Fibroblast of lung (primary cell): ENCODE results near the gene SCN8A. TPM values are rescaled to one million over a fixed set of nuclear protein-coding genes. Genes with fewer than 3 reads are reported as not detected.
A peak's percentile ranks its signal among the peaks of the same experiment; 100 is the strongest.

Source experiments
- DNase-seq, 2 donors: peaks; one replicate each; pipeline versions ENCODE4 v3.0.0 to v3.0.0-alpha.2; 2010; ENCODE audit warnings: low read depth in 2 of 2
- H2AFZ ChIP-seq: 2 replicates; pipeline ENCODE4 v1.5.1; 2012; ENCODE audit warnings: low read length, control low read depth, inconsistent platforms
- H3K27ac ChIP-seq: 2 replicates; pipeline ENCODE4 v1.5.1; 2011; ENCODE audit warnings: low read length, control low read depth; ENCODE audit not compliant: insufficient read depth
- H3K27me3 ChIP-seq: 2 replicates; pipeline ENCODE4 v1.5.1; 2011; ENCODE audit warnings: mild to moderate bottlenecking, low read length; ENCODE audit not compliant: control insufficient read depth, insufficient read depth
- H3K36me3 ChIP-seq: 2 replicates; pipeline ENCODE4 v1.5.1; 2011; ENCODE audit warnings: low read length; ENCODE audit not compliant: control insufficient read depth, insufficient read depth
- H3K4me1 ChIP-seq: 2 replicates; pipeline ENCODE4 v1.5.1; 2011; ENCODE audit warnings: low read length; ENCODE audit not compliant: control insufficient read depth, insufficient read depth; ENCODE audit errors: extremely low read depth
- H3K4me2 ChIP-seq: 2 replicates; pipeline ENCODE4 v1.5.1; 2011; ENCODE audit warnings: low read length, control low read depth; ENCODE audit not compliant: insufficient read depth; ENCODE audit errors: extremely low read depth
- H3K4me3 ChIP-seq, 4 experiments: fragments of 200-600 bp in 1 of 4; sonication (generic) in 1 of 4; replicated peaks in 1 of 4; 2 replicates each; pipeline ENCODE4 v1.5.1; 2011 to 2016; ENCODE audit warnings: low read length in 4 of 4, low read depth in 3 of 4, mild to moderate bottlenecking in 3 of 4, control low read depth in 2 of 4, inconsistent platforms in 1 of 4, mixed read lengths in 1 of 4; ENCODE audit not compliant: insufficient read depth in 1 of 4; ENCODE audit errors: control extremely low read depth in 1 of 4
- H3K79me2 ChIP-seq: 2 replicates; pipeline ENCODE4 v1.5.1; 2012; ENCODE audit warnings: mild to moderate bottlenecking, low read length, inconsistent platforms; ENCODE audit not compliant: control insufficient read depth, insufficient read depth
- H3K9ac ChIP-seq: 2 replicates; pipeline ENCODE4 v1.5.1; 2011; ENCODE audit warnings: mild to moderate bottlenecking, low read length, control low read depth; ENCODE audit not compliant: insufficient read depth
- H3K9me3 ChIP-seq: 2 replicates; pipeline ENCODE4 v1.5.1; 2012; ENCODE audit warnings: low read depth, low read length; ENCODE audit not compliant: control insufficient read depth, insufficient read depth
- H4K20me1 ChIP-seq: 2 replicates; pipeline ENCODE4 v1.5.1; 2011; ENCODE audit warnings: low read length; ENCODE audit not compliant: control insufficient read depth, insufficient read depth; ENCODE audit errors: extremely low read depth
- CTCF ChIP-seq, 2 donors: IDR thresholded peaks in 1 of 2; conservative IDR thresholded peaks in 1 of 2; 1 replicate in 1 of 2; 2 replicates in 1 of 2; pipeline ENCODE4 v1.5.1; 2011 to 2012; ENCODE audit warnings: low read length in 2 of 2, control low read depth in 1 of 2, inconsistent platforms in 1 of 2, low read depth in 1 of 2, mild to moderate bottlenecking in 1 of 2
- EZH2 ChIP-seq: IDR thresholded peaks from 2 replicates; pipeline ENCODE4 v1.5.1; 2012; ENCODE audit warnings: low read length, control low read depth, mild to moderate bottlenecking; ENCODE audit errors: missing control alignments
- polyA plus RNA-seq, 2 donors: library from polyadenylated mRNA; depleted of rRNA in 1 of 2; stranded (reverse) in 1 of 2; unstranded in 1 of 2; fragments of >200 nt; gene quantifications; 2 replicates each; pipeline ENCODE4 v1.2.1, GENCODE V29; 2011 to 2012; ENCODE audit warnings: missing spikeins in 1 of 2
- total RNA-seq: library from RNA; depleted of rRNA; stranded (reverse); fragments of >200 nt; gene quantifications from 2 replicates; pipeline ENCODE4 v1.2.1, GENCODE V29; 2014

Gene SCN8A
- total and polyA plus RNA-seq, 2 donors (not counting 1 experiment from before 2014, with no cell fraction given), result 12.8 to 27.2 TPM

GRCh38 chr12:51811203-51812202, 220.5 kb downstream of the SCN8A start:
- Histone ChIP-seq H3K79me2 (no peaks in the 10 kb centered on the region), H3K4me2 (no peak overlapping the region), H3K4me1 (no peaks in the 10 kb centered on the region), H3K27me3 (no peaks in the 10 kb centered on the region), H3K4me3 (no peak overlapping the region), H2AFZ (no peak overlapping the region), H4K20me1 (no peaks in the 10 kb centered on the region), H3K9me3 (no peaks in the 10 kb centered on the region), H3K36me3 (no peaks in the 10 kb centered on the region), H3K27ac (no peak overlapping the region), H3K9ac (no peak overlapping the region)
- no peak for DNase-seq
- TF ChIP-seq CTCF (conservative IDR thresholded peaks at IDR 0.05 in 1 of 2, IDR thresholded peaks at IDR 0.05 in 1 of 2; ENCODE audit: low read depth in 1 of 2, low read length in 2 of 2) (no peak), EZH2 (no peak)

GRCh38 chr12:51812871-51813270, 221.8 kb downstream of the SCN8A start:
- H2AFZ ChIP-seq, result no peak overlapping the region
- no peaks in the 10 kb centered on the region for H3K79me2 ChIP-seq
- no peaks in the 10 kb centered on the region for H4K20me1 ChIP-seq
- H3K36me3 ChIP-seq, result no peaks in the 10 kb centered on the region
- no peak overlapping the region for H3K4me2 ChIP-seq
- H3K27ac ChIP-seq, result no peak overlapping the region
- no peaks in the 10 kb centered on the region for H3K9me3 ChIP-seq
- H3K27me3 ChIP-seq, result no peaks in the 10 kb centered on the region
- no peak overlapping the region for H3K4me3 ChIP-seq
- H3K4me1 ChIP-seq, result no peaks in the 10 kb centered on the region
- no peak overlapping the region for H3K9ac ChIP-seq
- no peak for DNase-seq
- TF ChIP-seq CTCF (conservative IDR thresholded peaks at IDR 0.05 in 1 of 2, IDR thresholded peaks at IDR 0.05 in 1 of 2; ENCODE audit: low read depth in 1 of 2, low read length in 2 of 2) (no peak), EZH2 (no peak)

- Histone ChIP-seq H3K27ac (no peak overlapping the region), H3K27me3 (no peaks in the 10 kb centered on the region), H3K4me3 (peak overlapping the region in 1 of 4 experiments; percentile 40), H3K36me3 (no peaks in the 10 kb centered on the region), H3K4me1 (peaks cover 4% of the 10 kb centered on the region), H4K20me1 (no peaks in the 10 kb centered on the region), H3K9ac (peak overlapping the region; percentile 26), H3K4me2 (peak overlapping the region; percentile 20), H2AFZ (no peak overlapping the region), H3K79me2 (no peaks in the 10 kb centered on the region), H3K9me3 (no peaks in the 10 kb centered on the region)
- DNase-seq, result no peak
- no peak for TF ChIP-seq CTCF (conservative IDR thresholded peaks at IDR 0.05 in 1 of 2, IDR thresholded peaks at IDR 0.05 in 1 of 2; ENCODE audit: low read depth in 1 of 2, low read length in 2 of 2)
- TF ChIP-seq EZH2, result no peak
Observed at GRCh38 chr12:51813931-51814310, 222.9 kb downstream of the SCN8A start.
